ENCODE measurements around the gene ABI1.
A peak's percentile ranks its signal among the peaks of the same experiment; 100 is the strongest.

ABI1 gene

GRCh38 chr10:26697922-26698608 lies 162.7 kb downstream of the ABI1 start:
- no peak for DNase-seq (ENCODE audit: low read depth)
- peak overlapping the region; percentile 76 for H3K4me3 ChIP-seq (replicated peaks; ENCODE audit: low read depth, low read length)

GRCh38 chr10:26697163-26697921 lies 163.4 kb downstream of the ABI1 start, which contains the start of gene PDSS1:
TSS of gene PDSS1 (plus strand) at chr10:26697701. CDS start at chr10:26697712, 11 bp downstream.
- peak within 1 kb of the TSS; percentile 76 for H3K4me3 ChIP-seq (replicated peaks; ENCODE audit: low read depth, low read length)
- TF ChIP-seq CTCF (IDR thresholded peaks at IDR 0.05; ENCODE audit: low read length, missing control alignments): no peak
- peak; percentile 63 for DNase-seq (ENCODE audit: low read depth)

More at GRCh38 chr10:26697922-26698608, 162.7 kb downstream of the ABI1 start:
- no peak for TF ChIP-seq CTCF (IDR thresholded peaks at IDR 0.05; ENCODE audit: low read length, missing control alignments)

- TF ChIP-seq CTCF (IDR thresholded peaks at IDR 0.05; ENCODE audit: low read length, missing control alignments): no peak
- peak overlapping the region; percentile 76 for H3K4me3 ChIP-seq (replicated peaks; ENCODE audit: low read depth, low read length)
- peak; percentile 61 for DNase-seq (ENCODE audit: low read depth)
Observed at GRCh38 chr10:26696786-26697162, 164.0 kb downstream of the ABI1 start.

All from fibroblast of pulmonary artery (primary cell).